HCT116 (cell line): ENCODE results near the gene IGDCC3. TPM values are rescaled to one million over a fixed set of nuclear protein-coding genes. Genes with fewer than 3 reads are reported as not detected.

Source experiments
- ATAC-seq: fragments of 200-7000 bp; cut with Tn5 transposase; 2 replicates; pipeline ENCODE4 v1.9.1; 2020; ENCODE audit warnings: mild to moderate bottlenecking, moderate library complexity
- BruUV-seq: library from RNA; stranded (reverse); fragments of 400-500 nt; replicated peaks from 2 replicates; lab custom pipeline; 2021; lab: Mats Ljungman, UMichigan
- CTCF ChIA-PET: fragments of 300-600 bp; sonication (Branson Sonifier 250); formaldehyde crosslinking; loops from one replicate; lab custom pipeline; 2021; ENCODE audit warnings: antibody characterized with exemption; lab: Charles Lee
- POLR2A ChIA-PET: fragments of 300-600, 350-600 bp; sonication (Branson Sonifier 250); formaldehyde crosslinking; loops from one replicate; lab custom pipeline; 2021; ENCODE audit warnings: antibody characterized with exemption; lab: Charles Lee
- RAD21 ChIA-PET, 2 experiments: fragments of 300-600 bp; sonication (Branson Sonifier 250); formaldehyde crosslinking; loops; one replicate each; lab custom pipeline; 2023; ENCODE audit warnings: low total read pairs in 2 of 2; ENCODE audit not compliant: uncharacterized antibody in 2 of 2, unreplicated experiment in 2 of 2, low non-redundant PET in 1 of 2; lab: Charles Lee
- DNase-seq: peaks from one replicate; pipeline ENCODE4 v3.0.0-alpha.2; 2010; ENCODE audit warnings: low read depth, low spot score
- H2AFZ ChIP-seq: fragments of 200-600 bp; shearing (Covaris generic), sonication (generic); 2 replicates; pipeline ENCODE4 v1.6.1; 2017; ENCODE audit warnings: low read depth, mixed run types, mixed read lengths, antibody characterized with exemption, low read length; ENCODE audit not compliant: poor library complexity, severe bottlenecking
- H3K27ac ChIP-seq: 2 replicates; pipeline ENCODE4 v1.5.1; 2012; ENCODE audit warnings: low read depth, low read length
- H3K27me3 ChIP-seq: fragments of 200-600 bp; sonication (generic); 2 replicates; pipeline ENCODE4 v1.6.1; 2016; ENCODE audit warnings: mixed run types, low read length, mixed read lengths; ENCODE audit not compliant: insufficient read depth
- H3K36me3 ChIP-seq, 2 experiments: fragments of 200-500 bp in 1 of 2; fragments of 200-600 bp in 1 of 2; sonication (Bioruptor generic) in 1 of 2; sonication (generic) in 1 of 2; 2 replicates each; pipeline versions ENCODE4 v1.5.1 to v1.6.1; 2014 to 2016; ENCODE audit warnings: low read length in 2 of 2, inconsistent platforms in 1 of 2, mixed read lengths in 1 of 2, mixed run types in 1 of 2; ENCODE audit not compliant: insufficient read depth in 2 of 2, control insufficient read depth in 1 of 2
- H3K4me1 ChIP-seq, 2 experiments: fragments of 200-600 bp in 1 of 2; sonication (generic) in 1 of 2; 2 replicates each; pipeline versions ENCODE4 v1.5.1 to v1.6.1; 2012 to 2017; ENCODE audit warnings: low read length in 2 of 2, inconsistent platforms in 1 of 2, mild to moderate bottlenecking in 1 of 2, mixed read lengths in 1 of 2, mixed run types in 1 of 2, moderate library complexity in 1 of 2; ENCODE audit not compliant: insufficient read depth in 2 of 2, control insufficient read depth in 1 of 2
- H3K4me2 ChIP-seq: fragments of 200-600 bp; sonication (generic); 2 replicates; pipeline ENCODE4 v1.6.1; 2017; ENCODE audit warnings: mixed run types, low read length, mixed read lengths
- H3K4me3 ChIP-seq, 2 experiments: fragments of 200-600 bp in 1 of 2; sonication (generic) in 1 of 2; replicated peaks in 1 of 2; 2 replicates each; pipeline ENCODE4 v1.5.1; 2011 to 2016; ENCODE audit warnings: low read length in 2 of 2, control low read depth in 1 of 2, low read depth in 1 of 2, mild to moderate bottlenecking in 1 of 2, mixed read lengths in 1 of 2, mixed run types in 1 of 2
- H3K79me2 ChIP-seq: fragments of 200-600 bp; sonication (generic); 2 replicates; pipeline ENCODE4 v1.6.1; 2017; ENCODE audit warnings: mild to moderate bottlenecking, mixed run types, low read length, moderate library complexity, mixed read lengths; ENCODE audit not compliant: insufficient read depth
- H3K9ac ChIP-seq: fragments of 200-600 bp; sonication (generic); 2 replicates; pipeline ENCODE4 v1.6.1; 2016; ENCODE audit warnings: low read length, mixed read lengths
- H3K9me2 ChIP-seq: fragments of 200-600 bp; sonication (generic), shearing (Covaris generic); 2 replicates; pipeline ENCODE4 v1.6.1; 2017; ENCODE audit warnings: mixed run types, mild to moderate bottlenecking, moderate library complexity; ENCODE audit not compliant: insufficient read depth
- H3K9me3 ChIP-seq, 2 experiments: fragments of 200-500 bp in 1 of 2; fragments of 200-600 bp in 1 of 2; sonication (Bioruptor generic) in 1 of 2; sonication (generic) in 1 of 2; 2 replicates each; pipeline ENCODE4 v1.6.1; 2014 to 2017; ENCODE audit warnings: low read length in 2 of 2, mixed read lengths in 2 of 2, inconsistent platforms in 1 of 2, low read depth in 1 of 2, mild to moderate bottlenecking in 1 of 2, mixed run types in 1 of 2, moderate library complexity in 1 of 2; ENCODE audit not compliant: control insufficient read depth in 1 of 2, insufficient read depth in 1 of 2
- H4K20me1 ChIP-seq: fragments of 200-600 bp; sonication (generic), shearing (Covaris generic); 2 replicates; pipeline ENCODE4 v1.6.1; 2017; ENCODE audit warnings: mixed run types, mild to moderate bottlenecking, moderate library complexity; ENCODE audit not compliant: insufficient read depth
- CBX3 ChIP-seq: IDR thresholded peaks from 2 replicates; pipeline ENCODE4 v1.6.1; 2012; ENCODE audit warnings: low read depth
- CEBPB ChIP-seq: IDR thresholded peaks from 2 replicates; pipeline ENCODE4 v1.6.1; 2012; ENCODE audit warnings: low read depth
- ELF1 ChIP-seq: IDR thresholded peaks from 2 replicates; pipeline ENCODE4 v1.6.1; 2012; ENCODE audit warnings: low read depth, borderline replicate concordance
- EZH2phosphoT487 ChIP-seq: fragments of 200-600 bp; IDR thresholded peaks from 2 replicates; pipeline ENCODE4 v1.6.1; 2018; ENCODE audit warnings: antibody characterized with exemption, borderline replicate concordance
- JUND ChIP-seq: IDR thresholded peaks from 2 replicates; pipeline ENCODE4 v1.6.1; 2012
- POLR2A ChIP-seq: IDR thresholded peaks from 2 replicates; pipeline ENCODE4 v1.7.0; 2011; ENCODE audit warnings: borderline replicate concordance; ENCODE audit not compliant: insufficient read depth, insufficient read length; ENCODE audit errors: extremely low read depth
- POLR2AphosphoS5 ChIP-seq: IDR thresholded peaks from 2 replicates; pipeline ENCODE4 v1.6.1; 2011; ENCODE audit warnings: mild to moderate bottlenecking, low read depth, low read length, moderate library complexity
- SIN3A ChIP-seq: IDR thresholded peaks from 2 replicates; pipeline ENCODE4 v1.6.1; 2012; ENCODE audit warnings: low read depth
- SP1 ChIP-seq: IDR thresholded peaks from 2 replicates; pipeline ENCODE4 v1.6.1; 2012; ENCODE audit warnings: low read depth
- ZNF274 ChIP-seq: fragments of 200-500 bp; sonication (Bioruptor generic); IDR thresholded peaks from 2 replicates; pipeline ENCODE4 v1.6.1; 2014; ENCODE audit warnings: mild to moderate bottlenecking, low read depth, low read length, inconsistent platforms
- intact Hi-C: fragments of 100-400 bp; cut with micrococcal nuclease; formaldehyde crosslinking; loops from 2 replicates; pipeline ENCODE4 v1.10.0; 2022
- total RNA-seq: library from RNA; stranded (reverse); gene quantifications from one replicate; pipeline ENCODE4 v1.2.1, GENCODE V29; 2021; ENCODE audit not compliant: unreplicated experiment
- TF ChIP-seq, protein P1 (sequence below): IDR thresholded peaks from 2 replicates; pipeline ENCODE4 v1.6.1; 2012

Gene IGDCC3
- total RNA-seq, 1 experiment from 2014 or later = 0.44 TPM

DNA sequence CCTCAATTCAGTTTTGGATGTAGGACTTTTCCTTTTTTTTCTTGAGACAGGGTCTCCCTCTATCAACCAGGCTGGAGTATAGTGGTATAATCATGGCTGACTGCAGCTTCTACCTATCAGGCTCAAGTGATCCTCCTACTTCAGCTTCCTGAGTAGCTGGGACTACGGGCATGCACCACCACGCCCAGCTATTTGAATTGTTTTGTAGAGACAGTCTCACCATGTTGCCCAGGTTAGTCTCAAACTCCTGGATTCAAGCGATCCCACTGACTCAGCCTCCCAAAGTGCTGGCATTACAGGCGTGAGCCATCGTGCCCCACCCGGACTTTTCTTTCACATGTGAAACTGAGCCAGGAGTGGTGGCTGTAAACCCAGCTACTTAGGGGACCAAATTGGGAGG is 69.8 kb downstream of the IGDCC3 start (continued):
- no peak for TF ChIP-seq SIN3A

DNA sequence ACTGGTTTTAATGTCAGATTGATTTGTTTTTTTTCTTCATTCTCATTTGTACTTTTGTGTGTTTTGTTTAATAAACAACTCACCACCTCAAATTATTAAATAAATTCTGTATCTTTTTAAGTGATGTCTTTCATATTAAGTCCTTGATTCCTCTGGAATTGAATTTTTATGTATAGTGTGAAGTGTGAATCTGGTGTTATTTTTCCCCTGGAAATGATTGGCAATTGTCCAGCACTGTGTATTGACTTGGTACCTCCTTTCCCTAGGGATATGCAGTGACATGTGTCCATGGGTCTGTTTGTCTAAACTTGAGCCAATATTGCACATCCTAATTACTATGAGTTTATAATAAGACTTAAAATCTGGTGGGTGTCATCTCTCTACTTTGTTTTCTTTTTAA is 71.3 kb downstream of the IGDCC3 start:
- Histone ChIP-seq H3K27me3 (no peaks in the 10 kb centered on the region), H3K27ac (no peak overlapping the region), H3K36me3 (no peaks in the 10 kb centered on the region), H3K4me1 (peaks cover 20 to 29% of the 10 kb centered on the region in 2 experiments), H3K4me2 (no peak overlapping the region), H3K9me2 (no peaks in the 10 kb centered on the region), H3K9ac (no peak overlapping the region), H3K4me3 (no peak overlapping the region), H3K9me3 (no peaks in the 10 kb centered on the region), H3K79me2 (no peaks in the 10 kb centered on the region), H2AFZ (no peak overlapping the region), H4K20me1 (no peaks in the 10 kb centered on the region)
- no TSS peak for BruUV-seq
- RAD21 ChIA-PET = no interaction called here
- CTCF ChIA-PET = interaction anchor here (1.2 to 1.3 kb wide), 2 partner anchors 79 to 140 kb away, joined by 3 read pairs; no protein-coding TSS in a partner anchor
- no peak for DNase-seq
- POLR2A ChIA-PET = interaction anchor here (1.3 to 2.4 kb wide), 4 partner anchors 8 to 120 kb away, joined by 3 to 72 read pairs (median 20); partner anchors contain the start of gene CLPX
- ATAC-seq = no peak
- intact Hi-C loops = no loop called here
- TF ChIP-seq ZNF274 = no peak
- TF ChIP-seq SP1 = no peak
- TF ChIP-seq CBX3 = no peak
- no peak for TF ChIP-seq EZH2phosphoT487
- no peak for TF ChIP-seq POLR2AphosphoS5
- TF ChIP-seq ELF1 = no peak
- TF ChIP-seq, protein P1, sequence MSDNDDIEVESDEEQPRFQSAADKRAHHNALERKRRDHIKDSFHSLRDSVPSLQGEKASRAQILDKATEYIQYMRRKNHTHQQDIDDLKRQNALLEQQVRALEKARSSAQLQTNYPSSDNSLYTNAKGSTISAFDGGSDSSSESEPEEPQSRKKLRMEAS = no peak
- no peak for TF ChIP-seq CEBPB
- no peak for TF ChIP-seq POLR2A
- TF ChIP-seq JUND = no peak
